A673 (cell line): ENCODE data around the gene ST6GALNAC6. TPM values are rescaled to one million over a fixed set of nuclear protein-coding genes. Genes with fewer than 3 reads are reported as not detected.
"Not testable (repeated sequence)": the region's sequence is repeated elsewhere in the genome, so short reads cannot be mapped to it uniquely, and the experiment has no call there.

Source experiments
- BruUV-seq: library from RNA; stranded (reverse); fragments of 400-500 nt; replicated peaks from 2 replicates; lab custom pipeline; 2021; lab: Mats Ljungman, UMichigan
- CTCF ChIA-PET: fragments of 300-600 bp; sonication (Branson Sonifier 250); formaldehyde crosslinking; loops from one replicate; lab custom pipeline; 2022; ENCODE audit warnings: antibody characterized with exemption; lab: Charles Lee
- POLR2A ChIA-PET: fragments of 300-600 bp; sonication (Branson Sonifier 250); formaldehyde crosslinking; loops from one replicate; lab custom pipeline; 2022; ENCODE audit warnings: antibody characterized with exemption; ENCODE audit not compliant: low non-redundant PET; lab: Charles Lee
- DNase-seq: peaks from one replicate; pipeline ENCODE4 v3.0.0-alpha.2; 2015; ENCODE audit warnings: low spot score
- H3K27ac ChIP-seq: fragments of 200-600 bp; sonication (generic); 2 replicates; pipeline ENCODE4 v1.5.1; 2016; ENCODE audit warnings: mixed run types, low read depth, mild to moderate bottlenecking, mixed read lengths, antibody characterized with exemption, low read length; ENCODE audit not compliant: poor library complexity, severe bottlenecking
- H3K27me3 ChIP-seq: fragments of 200-600 bp; sonication (generic); replicated peaks from 2 replicates; pipeline ENCODE4 v1.6.1; 2017; ENCODE audit warnings: mixed run types, low read depth, mild to moderate bottlenecking, mixed read lengths, antibody characterized with exemption, low read length; ENCODE audit not compliant: insufficient read depth, poor library complexity
- H3K36me3 ChIP-seq: fragments of 200-600 bp; sonication (generic); 2 replicates; pipeline ENCODE4 v1.6.1; 2016; ENCODE audit warnings: mixed run types, mild to moderate bottlenecking, mixed read lengths, antibody characterized with exemption, low read length; ENCODE audit not compliant: insufficient read depth, poor library complexity, severe bottlenecking
- H3K4me1 ChIP-seq: fragments of 200-600 bp; sonication (generic); 2 replicates; pipeline ENCODE4 v1.6.1; 2017; ENCODE audit warnings: mixed run types, mild to moderate bottlenecking, mixed read lengths, antibody characterized with exemption, low read length; ENCODE audit not compliant: insufficient read depth, poor library complexity, severe bottlenecking
- H3K4me3 ChIP-seq: fragments of 200-600 bp; sonication (generic); 2 replicates; pipeline ENCODE4 v1.5.1; 2016; ENCODE audit warnings: low read depth, mixed run types, mild to moderate bottlenecking, mixed read lengths, low read length; ENCODE audit not compliant: poor library complexity, severe bottlenecking
- H3K9me3 ChIP-seq: fragments of 200-600 bp; sonication (generic); 2 replicates; pipeline ENCODE4 v1.6.1; 2016; ENCODE audit warnings: mixed run types, low read depth, mild to moderate bottlenecking, mixed read lengths, antibody characterized with exemption, low read length; ENCODE audit not compliant: poor library complexity, severe bottlenecking
- EZH2 ChIP-seq: fragments of 200-600 bp; sonication (generic); IDR thresholded peaks from 2 replicates; pipeline ENCODE4 v1.6.1; 2017; ENCODE audit warnings: borderline replicate concordance, low read depth, mild to moderate bottlenecking, mixed read lengths, antibody characterized with exemption, low read length; ENCODE audit not compliant: poor library complexity, severe bottlenecking
- intact Hi-C: fragments of 100-400 bp; cut with micrococcal nuclease; formaldehyde crosslinking; loops from one replicate; pipeline ENCODE4 v1.10.0; 2022; ENCODE audit not compliant: unreplicated experiment
- total RNA-seq: library from RNA; stranded (reverse); gene quantifications from 2 replicates; pipeline ENCODE4 v1.2.3, GENCODE V29; 2021
- TF ChIP-seq, protein P1 (sequence below): fragments of 300-800, 200-600 bp; sonication (generic); conservative IDR thresholded peaks from 2 replicates; pipeline ENCODE4 v1.5.1; 2017; ENCODE audit warnings: low read depth, mild to moderate bottlenecking, antibody characterized with exemption, low read length, moderate library complexity, mixed read lengths

Gene ST6GALNAC6
- total RNA-seq, 1 experiment from 2014 or later = 34.7 TPM

DNA sequence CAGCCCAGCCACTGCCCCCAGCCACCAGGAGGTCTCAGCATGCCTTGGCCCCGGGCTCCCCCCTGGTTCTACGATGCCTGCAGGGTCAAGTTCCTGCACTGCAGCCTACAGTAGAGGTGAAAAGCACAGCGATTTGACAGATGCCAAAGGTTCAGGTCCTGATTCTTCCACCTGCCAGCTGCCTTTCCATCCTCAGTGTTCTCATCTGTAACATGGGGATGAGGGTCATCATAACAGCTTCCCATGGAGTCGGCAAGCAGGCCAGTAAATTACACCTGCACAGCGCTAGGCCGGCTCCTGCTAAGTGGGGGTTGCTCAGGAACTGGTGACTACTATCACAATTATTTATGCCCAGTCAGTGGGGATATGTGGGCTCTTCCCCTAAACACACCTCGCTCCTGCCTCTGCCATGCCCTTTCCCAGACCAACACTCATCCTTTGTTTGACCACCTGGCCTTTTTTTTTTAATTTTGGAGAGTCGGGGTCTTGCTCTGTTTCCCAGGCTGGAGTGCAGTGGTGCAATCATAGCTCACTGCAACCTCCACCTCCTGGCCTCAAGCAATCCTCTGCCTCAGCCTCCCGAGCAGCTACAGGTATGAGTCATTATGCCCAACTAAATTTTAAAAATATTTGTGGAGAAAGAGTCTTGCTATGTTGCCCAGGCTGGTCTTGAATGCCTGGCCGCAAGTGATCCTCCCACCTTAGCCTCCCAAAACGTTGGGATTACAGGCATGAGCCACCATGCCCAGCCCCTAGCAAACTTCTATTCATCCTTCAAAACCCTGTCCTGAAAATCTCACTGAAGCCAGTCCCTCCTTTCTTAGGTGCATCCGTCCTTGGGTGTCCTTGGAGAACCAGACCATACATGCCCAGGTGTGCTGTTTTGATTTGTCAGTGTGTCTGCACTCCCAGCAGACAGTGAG, 51.3 kb downstream of the ST6GALNAC6 start:
- Histone ChIP-seq H3K36me3 (no peaks in the 10 kb centered on the region), H3K27ac (no peak overlapping the region), H3K4me3 (no peak overlapping the region), H3K9me3 (peaks cover 7% of the 10 kb centered on the region), H3K27me3 (no peaks in the 10 kb centered on the region), H3K4me1 (peaks cover 5% of the 10 kb centered on the region)
- intact Hi-C loops = no loop called here
- ChIA-PET CTCF (no interaction called here), POLR2A (no interaction called here)
- TF ChIP-seq, protein P1, sequence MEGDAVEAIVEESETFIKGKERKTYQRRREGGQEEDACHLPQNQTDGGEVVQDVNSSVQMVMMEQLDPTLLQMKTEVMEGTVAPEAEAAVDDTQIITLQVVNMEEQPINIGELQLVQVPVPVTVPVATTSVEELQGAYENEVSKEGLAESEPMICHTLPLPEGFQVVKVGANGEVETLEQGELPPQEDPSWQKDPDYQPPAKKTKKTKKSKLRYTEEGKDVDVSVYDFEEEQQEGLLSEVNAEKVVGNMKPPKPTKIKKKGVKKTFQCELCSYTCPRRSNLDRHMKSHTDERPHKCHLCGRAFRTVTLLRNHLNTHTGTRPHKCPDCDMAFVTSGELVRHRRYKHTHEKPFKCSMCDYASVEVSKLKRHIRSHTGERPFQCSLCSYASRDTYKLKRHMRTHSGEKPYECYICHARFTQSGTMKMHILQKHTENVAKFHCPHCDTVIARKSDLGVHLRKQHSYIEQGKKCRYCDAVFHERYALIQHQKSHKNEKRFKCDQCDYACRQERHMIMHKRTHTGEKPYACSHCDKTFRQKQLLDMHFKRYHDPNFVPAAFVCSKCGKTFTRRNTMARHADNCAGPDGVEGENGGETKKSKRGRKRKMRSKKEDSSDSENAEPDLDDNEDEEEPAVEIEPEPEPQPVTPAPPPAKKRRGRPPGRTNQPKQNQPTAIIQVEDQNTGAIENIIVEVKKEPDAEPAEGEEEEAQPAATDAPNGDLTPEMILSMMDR = no peak
- no peak for TF ChIP-seq EZH2
- no peak for DNase-seq
- BruUV-seq = no TSS peak

DNA sequence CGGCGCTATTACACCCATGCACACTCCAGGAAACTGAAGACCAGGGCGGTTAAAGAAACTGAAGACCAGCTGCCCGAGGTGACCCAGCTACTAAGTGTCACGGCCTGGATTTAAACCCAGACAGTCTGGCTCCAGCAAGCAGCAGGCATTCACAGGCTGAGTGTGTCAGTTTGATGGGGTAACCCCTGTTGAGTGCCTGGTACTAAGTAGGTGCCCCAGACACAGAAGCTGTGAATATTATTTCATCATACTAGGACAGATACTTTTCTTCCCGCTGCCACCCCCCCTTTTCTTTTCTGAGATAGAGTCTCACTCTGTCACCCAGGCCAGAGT, 52.3 kb downstream of the ST6GALNAC6 start:
- CTCF ChIA-PET = no interaction called here
- no peaks in the 10 kb centered on the region for H3K36me3 ChIP-seq
- intact Hi-C loops = no loop called here
- no TSS peak for BruUV-seq
- peaks cover 7% of the 10 kb centered on the region for H3K9me3 ChIP-seq
- H3K4me3 ChIP-seq = no peak overlapping the region
- no peaks in the 10 kb centered on the region for H3K27me3 ChIP-seq
- no peak overlapping the region for H3K27ac ChIP-seq
- TF ChIP-seq, protein P1 = no peak
- no peak for TF ChIP-seq EZH2
- no peaks in the 10 kb centered on the region for H3K4me1 ChIP-seq
- POLR2A ChIA-PET = interaction anchor here (0.7 kb wide), 1 partner anchor 213 kb away, joined by 3 read pairs; no protein-coding TSS in a partner anchor
- no peak for DNase-seq

DNA sequence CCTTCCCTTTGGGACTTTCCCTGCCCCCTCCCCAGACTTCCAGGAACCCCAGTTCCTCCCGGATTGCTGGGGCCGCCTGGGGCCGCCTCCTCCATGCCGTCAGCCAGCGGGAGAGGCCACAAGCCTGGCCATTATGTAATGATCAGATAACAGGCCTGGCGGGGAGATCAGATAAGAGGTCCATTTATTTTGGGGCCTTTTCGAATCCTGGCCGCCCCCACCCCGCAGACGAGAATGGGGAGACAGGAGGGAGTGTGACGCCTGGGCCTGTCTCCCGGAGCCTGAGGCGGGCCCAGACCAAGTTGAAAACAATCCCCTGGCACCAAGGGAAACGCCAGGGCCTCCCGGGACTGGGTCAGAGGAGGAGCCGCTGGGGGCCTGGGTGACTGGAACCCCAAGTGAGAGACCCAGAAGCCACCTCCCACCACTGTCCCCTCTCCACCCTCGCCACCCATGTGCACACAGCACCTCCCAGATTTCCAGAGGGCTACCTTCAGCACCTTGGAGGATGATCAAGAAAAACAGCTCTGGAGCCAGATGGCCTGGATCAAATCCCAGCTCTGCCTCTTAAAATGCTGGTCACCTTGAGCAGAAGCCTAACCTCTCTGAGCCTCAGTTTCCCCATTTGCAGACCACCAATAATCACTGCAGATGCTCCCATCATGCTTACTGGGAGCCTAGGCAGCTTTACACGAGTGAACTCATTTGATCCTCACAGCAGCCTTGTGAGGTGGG, 52.8 kb downstream of the ST6GALNAC6 start:
- CTCF ChIA-PET = no interaction called here
- no TSS peak for BruUV-seq
- Histone ChIP-seq H3K27me3 (no peaks in the 10 kb centered on the region), H3K4me3 (no peak overlapping the region), H3K27ac (no peak overlapping the region), H3K4me1 (no peaks in the 10 kb centered on the region), H3K36me3 (no peaks in the 10 kb centered on the region), H3K9me3 (peaks cover 7% of the 10 kb centered on the region)
- POLR2A ChIA-PET = interaction anchor here (0.7 kb wide), 1 partner anchor 212 kb away, joined by 3 read pairs; no protein-coding TSS in a partner anchor
- no peak for DNase-seq
- TF ChIP-seq, protein P1 = no peak
- intact Hi-C loops = no loop called here

DNA sequence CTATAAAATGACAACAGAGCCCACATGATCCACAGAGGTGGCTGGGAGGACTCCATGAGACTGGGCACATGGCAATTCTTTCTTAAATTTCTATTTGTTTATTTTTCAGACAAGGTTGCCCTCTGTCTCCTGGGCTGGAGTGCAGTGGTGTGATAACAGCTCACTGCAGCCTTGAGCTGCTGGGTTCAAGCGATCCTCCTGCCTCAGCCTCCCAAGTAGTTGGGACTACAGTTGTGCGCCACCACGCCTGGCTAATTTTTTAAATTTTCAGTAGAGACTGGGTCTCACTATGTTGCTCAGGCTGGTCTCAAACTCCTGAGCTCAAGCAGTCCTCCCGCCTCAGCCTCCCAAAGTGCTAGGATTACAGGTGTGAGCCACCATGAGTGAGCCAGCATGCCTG, 53.8 kb downstream of the ST6GALNAC6 start:
- BruUV-seq, H3K4me3 ChIP-seq, DNase-seq, intact Hi-C loops, H3K9me3 ChIP-seq, H3K4me1 ChIP-seq, POLR2A ChIA-PET, H3K36me3 ChIP-seq, H3K27me3 ChIP-seq, H3K27ac ChIP-seq: not testable (repeated sequence)
- CTCF ChIA-PET = interaction anchor here (0.6 kb wide), 1 partner anchor 261 kb away, joined by 7 read pairs; no protein-coding TSS in a partner anchor
